Activated T-helper 1 cell treated with anti-CD3 and anti-CD28 coated beads, Interleukin-12 subunit alpha, Interleukin-12 subunit beta, Interleukin-2, Interleukin-4 antibody, amounts not matched to agents 30 ng/mL and 10 ng/mL and 1 ng/mL, durations not matched to agents 14 hours and 24 hours and 36 hours (primary cell): ENCODE data around the gene FLNA. TPM values are rescaled to one million over a fixed set of nuclear protein-coding genes. Genes with fewer than 3 reads are reported as not detected.
"Not testable (repeated sequence)": the region's sequence is repeated elsewhere in the genome, so short reads cannot be mapped to it uniquely, and the experiment has no call there.

Experiments
- DNase-seq: peaks from one replicate; pipeline ENCODE4 v3.0.0; 2021; ENCODE audit warnings: low spot score
- H3K27ac Mint-ChIP-seq: one replicate; pipeline ENCODE4 v1.8.0; 2021; ENCODE audit warnings: mild to moderate bottlenecking, mixed read lengths
- H3K27me3 Mint-ChIP-seq: one replicate; pipeline ENCODE4 v1.8.0; 2022; ENCODE audit warnings: mild to moderate bottlenecking, moderate library complexity, mixed read lengths; ENCODE audit not compliant: insufficient read depth
- H3K36me3 Mint-ChIP-seq: one replicate; pipeline ENCODE4 v1.8.0; 2021; ENCODE audit warnings: low read depth, mixed read lengths
- H3K4me1 Mint-ChIP-seq: one replicate; pipeline ENCODE4 v1.8.0; 2021; ENCODE audit warnings: low read depth, mixed read lengths
- H3K4me3 Mint-ChIP-seq: one replicate; pipeline ENCODE4 v1.8.0; 2021; ENCODE audit warnings: mild to moderate bottlenecking, moderate library complexity, mixed read lengths
- H3K9me3 Mint-ChIP-seq: one replicate; pipeline ENCODE4 v1.8.0; 2021; ENCODE audit warnings: mixed read lengths
- intact Hi-C: fragments of 100-400 bp; cut with micrococcal nuclease; formaldehyde crosslinking; loops from one replicate; pipeline ENCODE4 v1.15.1; 2024
- total RNA-seq: library from RNA; stranded (reverse); gene quantifications from 2 replicates; pipeline ENCODE4 v1.2.3, GENCODE V29; 2022

FLNA gene
- total RNA-seq, 1 donor from 2014 or later: 873 TPM

GRCh38 chrX:154349979-154350378 lies 24.5 kb downstream of the FLNA start:
- Mint-ChIP-seq H3K27ac (no peak overlapping the region), H3K36me3 (peaks cover 13% of the 10 kb centered on the region), H3K9me3 (no peaks in the 10 kb centered on the region)

GRCh38 chrX:154349359-154349935 lies 25.0 kb downstream of the FLNA start:
- H3K27me3 Mint-ChIP-seq: no peaks in the 10 kb centered on the region
- DNase-seq: no peak
- no peak overlapping the region for H3K4me3 Mint-ChIP-seq
- no peak overlapping the region for H3K27ac Mint-ChIP-seq
- H3K4me1 Mint-ChIP-seq: peaks cover 7% of the 10 kb centered on the region
- H3K36me3 Mint-ChIP-seq: peaks cover 13% of the 10 kb centered on the region
- no peaks in the 10 kb centered on the region for H3K9me3 Mint-ChIP-seq
- intact Hi-C loops: no loop called here

More at GRCh38 chrX:154349979-154350378, 24.5 kb downstream of the FLNA start:
- DNase-seq: no peak
- intact Hi-C loops: no loop called here
- H3K4me1 Mint-ChIP-seq: peaks cover 7% of the 10 kb centered on the region
- no peaks in the 10 kb centered on the region for H3K27me3 Mint-ChIP-seq
- H3K4me3 Mint-ChIP-seq: no peak overlapping the region

GRCh38 chrX:154348646-154349358 lies 25.6 kb downstream of the FLNA start:
- no peaks in the 10 kb centered on the region for H3K9me3 Mint-ChIP-seq
- DNase-seq: no peak
- peaks cover 13% of the 10 kb centered on the region for H3K36me3 Mint-ChIP-seq
- H3K4me1 Mint-ChIP-seq: peaks cover 7% of the 10 kb centered on the region
- peak overlapping the region; percentile 23 for H3K27ac Mint-ChIP-seq
- H3K4me3 Mint-ChIP-seq: no peak overlapping the region
- intact Hi-C loops: no loop called here
- no peaks in the 10 kb centered on the region for H3K27me3 Mint-ChIP-seq

GRCh38 chrX:154348114-154348531 lies 26.3 kb downstream of the FLNA start:
- Mint-ChIP-seq H3K4me1 (peaks cover 7% of the 10 kb centered on the region), H3K4me3 (no peak overlapping the region), H3K27me3 (no peaks in the 10 kb centered on the region), H3K9me3 (no peaks in the 10 kb centered on the region), H3K36me3 (peaks cover 13% of the 10 kb centered on the region), H3K27ac (peak overlapping the region; percentile 18)
- no peak for DNase-seq
- intact Hi-C loops: no loop called here

GRCh38 chrX:154343620-154344019 lies 30.8 kb downstream of the FLNA start:
- H3K36me3 Mint-ChIP-seq, H3K4me1 Mint-ChIP-seq, H3K9me3 Mint-ChIP-seq, H3K4me3 Mint-ChIP-seq, intact Hi-C loops, H3K27me3 Mint-ChIP-seq, DNase-seq, H3K27ac Mint-ChIP-seq: not testable (repeated sequence)

GRCh38 chrX:154343063-154343462 lies 31.4 kb downstream of the FLNA start:
- H3K4me3 Mint-ChIP-seq, H3K36me3 Mint-ChIP-seq, H3K9me3 Mint-ChIP-seq, intact Hi-C loops, DNase-seq, H3K27ac Mint-ChIP-seq, H3K27me3 Mint-ChIP-seq, H3K4me1 Mint-ChIP-seq: not testable (repeated sequence)

- H3K36me3 Mint-ChIP-seq, H3K27ac Mint-ChIP-seq, H3K4me3 Mint-ChIP-seq, DNase-seq, H3K27me3 Mint-ChIP-seq, intact Hi-C loops, H3K4me1 Mint-ChIP-seq, H3K9me3 Mint-ChIP-seq: not testable (repeated sequence)
These were observed 32.8 kb downstream of the FLNA start for GRCh38 chrX:154341399-154342298.

GRCh38 chrX:154334496-154334895 lies 39.9 kb downstream of the FLNA start:
- H3K4me1 Mint-ChIP-seq: peaks cover 23% of the 10 kb centered on the region
- no peaks in the 10 kb centered on the region for H3K9me3 Mint-ChIP-seq
- H3K27ac Mint-ChIP-seq: peak overlapping the region; percentile 92
- peak overlapping the region; percentile 42 for H3K4me3 Mint-ChIP-seq
- no peaks in the 10 kb centered on the region for H3K36me3 Mint-ChIP-seq
- intact Hi-C loops: no loop called here
- DNase-seq: no peak
- no peaks in the 10 kb centered on the region for H3K27me3 Mint-ChIP-seq

- H3K4me1 Mint-ChIP-seq: peaks cover 23% of the 10 kb centered on the region
- intact Hi-C loops: no loop called here
- no peaks in the 10 kb centered on the region for H3K27me3 Mint-ChIP-seq
- H3K9me3 Mint-ChIP-seq: no peaks in the 10 kb centered on the region
- DNase-seq: no peak
- H3K27ac Mint-ChIP-seq: peak overlapping the region; percentile 92
- peak overlapping the region; percentile 48 for H3K4me3 Mint-ChIP-seq
- no peaks in the 10 kb centered on the region for H3K36me3 Mint-ChIP-seq
These were observed 40.6 kb downstream of the FLNA start for GRCh38 chrX:154333837-154334271.

- no peaks in the 10 kb centered on the region for H3K36me3 Mint-ChIP-seq
- no peaks in the 10 kb centered on the region for H3K27me3 Mint-ChIP-seq
- no peak for DNase-seq
- no peaks in the 10 kb centered on the region for H3K9me3 Mint-ChIP-seq
- peaks cover 23% of the 10 kb centered on the region for H3K4me1 Mint-ChIP-seq
- intact Hi-C loops: no loop called here
- H3K4me3 Mint-ChIP-seq: no peak overlapping the region
- no peak overlapping the region for H3K27ac Mint-ChIP-seq
These were observed 41.3 kb downstream of the FLNA start for GRCh38 chrX:154333116-154333515.

GRCh38 chrX:154332561-154332960 lies 41.9 kb downstream of the FLNA start:
- no peak overlapping the region for H3K27ac Mint-ChIP-seq
- DNase-seq: no peak
- no peak overlapping the region for H3K4me3 Mint-ChIP-seq
- H3K9me3 Mint-ChIP-seq: no peaks in the 10 kb centered on the region
- H3K27me3 Mint-ChIP-seq: no peaks in the 10 kb centered on the region
- H3K4me1 Mint-ChIP-seq: peaks cover 28% of the 10 kb centered on the region
- intact Hi-C loops: no loop called here
- H3K36me3 Mint-ChIP-seq: no peaks in the 10 kb centered on the region

GRCh38 chrX:154329294-154329693 lies 45.1 kb downstream of the FLNA start:
- intact Hi-C loops: no loop called here
- DNase-seq: no peak
- peaks cover 32% of the 10 kb centered on the region for H3K4me1 Mint-ChIP-seq
- no peaks in the 10 kb centered on the region for H3K36me3 Mint-ChIP-seq
- no peaks in the 10 kb centered on the region for H3K27me3 Mint-ChIP-seq
- H3K27ac Mint-ChIP-seq: no peak overlapping the region
- H3K9me3 Mint-ChIP-seq: no peaks in the 10 kb centered on the region
- no peak overlapping the region for H3K4me3 Mint-ChIP-seq

- H3K27me3 Mint-ChIP-seq: no peaks in the 10 kb centered on the region
- H3K9me3 Mint-ChIP-seq: no peaks in the 10 kb centered on the region
- H3K36me3 Mint-ChIP-seq: no peaks in the 10 kb centered on the region
- no peak overlapping the region for H3K27ac Mint-ChIP-seq
- intact Hi-C loops: no loop called here
- peaks cover 25% of the 10 kb centered on the region for H3K4me1 Mint-ChIP-seq
- no peak overlapping the region for H3K4me3 Mint-ChIP-seq
- DNase-seq: no peak
These were observed 45.8 kb downstream of the FLNA start for GRCh38 chrX:154328646-154329045.
